Measurements from ENCODE around the gene SEMA5A.

SEMA5A gene

GRCh38 chr5:9207817-9208418 lies 338.0 kb downstream of the SEMA5A start:
- DNase-seq (ENCODE audit: low read depth, low spot score), result peak; percentile 13
- Histone ChIP-seq H3K36me3 (ENCODE audit: insufficient read depth, insufficient read length, low read length) (no peaks in the 10 kb centered on the region), H3K9ac (ENCODE audit: insufficient read length, low read depth) (no peak overlapping the region), H3K4me3 (ENCODE audit: insufficient read length, low read depth) (no peak overlapping the region), H3K27me3 (ENCODE audit: insufficient read depth, insufficient read length) (no peaks in the 10 kb centered on the region), H3K9me3 (ENCODE audit: insufficient read depth, low read length) (no peaks in the 10 kb centered on the region; the same call in 1 of the 2 replicates), H3K4me1 (ENCODE audit: insufficient read depth, insufficient read length) (no peaks in the 10 kb centered on the region)
- TF ChIP-seq YY1 (IDR thresholded peaks at IDR 0.05; ENCODE audit: insufficient read depth, insufficient read length), result no peak
- no peak for TF ChIP-seq ZNF274 (IDR thresholded peaks at IDR 0.05; ENCODE audit: low read depth, low read length)
- no peak for TF ChIP-seq SUZ12 (IDR thresholded peaks at IDR 0.05; ENCODE audit: extremely low read depth, insufficient read depth, insufficient read length)

- TF ChIP-seq SUZ12 (IDR thresholded peaks at IDR 0.05; ENCODE audit: extremely low read depth, insufficient read depth, insufficient read length) (no peak), YY1 (IDR thresholded peaks at IDR 0.05; ENCODE audit: insufficient read depth, insufficient read length) (no peak), ZNF274 (IDR thresholded peaks at IDR 0.05; ENCODE audit: low read depth, low read length) (no peak)
- H3K9ac ChIP-seq (ENCODE audit: insufficient read length, low read depth), result no peak overlapping the region
- H3K4me3 ChIP-seq (ENCODE audit: insufficient read length, low read depth), result no peak overlapping the region
- no peak for DNase-seq (ENCODE audit: low read depth, low spot score)
- no peaks in the 10 kb centered on the region for H3K36me3 ChIP-seq (ENCODE audit: insufficient read depth, insufficient read length, low read length)
- no peaks in the 10 kb centered on the region for H3K27me3 ChIP-seq (ENCODE audit: insufficient read depth, insufficient read length)
- no peaks in the 10 kb centered on the region; the same call in 1 of the 2 replicates for H3K9me3 ChIP-seq (ENCODE audit: insufficient read depth, low read length)
- no peaks in the 10 kb centered on the region for H3K4me1 ChIP-seq (ENCODE audit: insufficient read depth, insufficient read length)
Measured at GRCh38 chr5:9202636-9203035, 343.2 kb downstream of the SEMA5A start.

- H3K4me3 ChIP-seq (ENCODE audit: insufficient read length, low read depth), result no peak overlapping the region
- TF ChIP-seq YY1 (IDR thresholded peaks at IDR 0.05; ENCODE audit: insufficient read depth, insufficient read length) (no peak), SUZ12 (IDR thresholded peaks at IDR 0.05; ENCODE audit: extremely low read depth, insufficient read depth, insufficient read length) (no peak), ZNF274 (IDR thresholded peaks at IDR 0.05; ENCODE audit: low read depth, low read length) (no peak)
Measured at GRCh38 chr5:9201761-9202160, 344.1 kb downstream of the SEMA5A start.

GRCh38 chr5:9201011-9201410 lies 344.9 kb downstream of the SEMA5A start:
- H3K9me3 ChIP-seq (ENCODE audit: insufficient read depth, low read length), result no peaks in the 10 kb centered on the region; the same call in 1 of the 2 replicates
- TF ChIP-seq ZNF274 (IDR thresholded peaks at IDR 0.05; ENCODE audit: low read depth, low read length) (no peak), YY1 (IDR thresholded peaks at IDR 0.05; ENCODE audit: insufficient read depth, insufficient read length) (no peak), SUZ12 (IDR thresholded peaks at IDR 0.05; ENCODE audit: extremely low read depth, insufficient read depth, insufficient read length) (no peak)
- H3K27me3 ChIP-seq (ENCODE audit: insufficient read depth, insufficient read length), result no peaks in the 10 kb centered on the region
- DNase-seq (ENCODE audit: low read depth, low spot score), result no peak
- H3K9ac ChIP-seq (ENCODE audit: insufficient read length, low read depth), result no peak overlapping the region
- H3K4me1 ChIP-seq (ENCODE audit: insufficient read depth, insufficient read length), result no peaks in the 10 kb centered on the region
- H3K4me3 ChIP-seq (ENCODE audit: insufficient read length, low read depth), result no peak overlapping the region
- H3K36me3 ChIP-seq (ENCODE audit: insufficient read depth, insufficient read length, low read length), result no peaks in the 10 kb centered on the region

More at GRCh38 chr5:9201761-9202160, 344.1 kb downstream of the SEMA5A start:
- H3K27me3 ChIP-seq (ENCODE audit: insufficient read depth, insufficient read length), result no peaks in the 10 kb centered on the region
- DNase-seq (ENCODE audit: low read depth, low spot score), result no peak
- H3K9me3 ChIP-seq (ENCODE audit: insufficient read depth, low read length), result no peaks in the 10 kb centered on the region; the same call in 1 of the 2 replicates
- H3K36me3 ChIP-seq (ENCODE audit: insufficient read depth, insufficient read length, low read length), result no peaks in the 10 kb centered on the region
- H3K4me1 ChIP-seq (ENCODE audit: insufficient read depth, insufficient read length), result no peaks in the 10 kb centered on the region
- no peak overlapping the region for H3K9ac ChIP-seq (ENCODE audit: insufficient read length, low read depth)

GRCh38 chr5:9198394-9198793 lies 347.5 kb downstream of the SEMA5A start:
- Histone ChIP-seq H3K9me3 (ENCODE audit: insufficient read depth, low read length) (no peaks in the 10 kb centered on the region), H3K9ac (ENCODE audit: insufficient read length, low read depth) (no peak overlapping the region), H3K27me3 (ENCODE audit: insufficient read depth, insufficient read length) (no peaks in the 10 kb centered on the region), H3K4me1 (ENCODE audit: insufficient read depth, insufficient read length) (no peaks in the 10 kb centered on the region), H3K36me3 (ENCODE audit: insufficient read depth, insufficient read length, low read length) (no peaks in the 10 kb centered on the region), H3K4me3 (ENCODE audit: insufficient read length, low read depth) (no peak overlapping the region)
- no peak for DNase-seq (ENCODE audit: low read depth, low spot score)
- no peak for TF ChIP-seq SUZ12 (IDR thresholded peaks at IDR 0.05; ENCODE audit: extremely low read depth, insufficient read depth, insufficient read length)
- TF ChIP-seq YY1 (IDR thresholded peaks at IDR 0.05; ENCODE audit: insufficient read depth, insufficient read length), result no peak
- TF ChIP-seq ZNF274 (IDR thresholded peaks at IDR 0.05; ENCODE audit: low read depth, low read length), result no peak

GRCh38 chr5:9197881-9198260 lies 348.0 kb downstream of the SEMA5A start:
- Histone ChIP-seq H3K4me1 (ENCODE audit: insufficient read depth, insufficient read length) (no peaks in the 10 kb centered on the region), H3K9me3 (ENCODE audit: insufficient read depth, low read length) (no peaks in the 10 kb centered on the region), H3K9ac (ENCODE audit: insufficient read length, low read depth) (no peak overlapping the region), H3K4me3 (ENCODE audit: insufficient read length, low read depth) (no peak overlapping the region), H3K27me3 (ENCODE audit: insufficient read depth, insufficient read length) (no peaks in the 10 kb centered on the region), H3K36me3 (ENCODE audit: insufficient read depth, insufficient read length, low read length) (no peaks in the 10 kb centered on the region)
- no peak for DNase-seq (ENCODE audit: low read depth, low spot score)
- no peak for TF ChIP-seq YY1 (IDR thresholded peaks at IDR 0.05; ENCODE audit: insufficient read depth, insufficient read length)
- TF ChIP-seq ZNF274 (IDR thresholded peaks at IDR 0.05; ENCODE audit: low read depth, low read length), result no peak
- no peak for TF ChIP-seq SUZ12 (IDR thresholded peaks at IDR 0.05; ENCODE audit: extremely low read depth, insufficient read depth, insufficient read length)

GRCh38 chr5:9196403-9197227 lies 349.3 kb downstream of the SEMA5A start:
- no peak overlapping the region for H3K9ac ChIP-seq (ENCODE audit: insufficient read length, low read depth)
- H3K4me1 ChIP-seq (ENCODE audit: insufficient read depth, insufficient read length), result no peaks in the 10 kb centered on the region
- no peak for DNase-seq (ENCODE audit: low read depth, low spot score)
- H3K9me3 ChIP-seq (ENCODE audit: insufficient read depth, low read length), result no peaks in the 10 kb centered on the region
- TF ChIP-seq ZNF274 (IDR thresholded peaks at IDR 0.05; ENCODE audit: low read depth, low read length) (no peak), SUZ12 (IDR thresholded peaks at IDR 0.05; ENCODE audit: extremely low read depth, insufficient read depth, insufficient read length) (no peak), YY1 (IDR thresholded peaks at IDR 0.05; ENCODE audit: insufficient read depth, insufficient read length) (no peak)
- no peaks in the 10 kb centered on the region for H3K27me3 ChIP-seq (ENCODE audit: insufficient read depth, insufficient read length)
- no peaks in the 10 kb centered on the region for H3K36me3 ChIP-seq (ENCODE audit: insufficient read depth, insufficient read length, low read length)
- no peak overlapping the region for H3K4me3 ChIP-seq (ENCODE audit: insufficient read length, low read depth)

Data from NT2/D1 (cell line).